AG04450 (cell line): ENCODE data around the gene TMEM229B. TPM values are rescaled to one million over a fixed set of nuclear protein-coding genes. Genes with fewer than 3 reads are reported as not detected.

ENCODE experiments used
- CTCF ChIA-PET: fragments of 300-600, 350-600 bp; formaldehyde crosslinking; extraction: SDS; loops from one replicate; lab custom pipeline; 2022; ENCODE audit warnings: antibody characterized with exemption, inconsistent platforms; lab: Charles Lee
- POLR2A ChIA-PET: fragments of 350-600 bp; formaldehyde crosslinking; extraction: SDS; loops from one replicate; lab custom pipeline; 2021; ENCODE audit warnings: antibody characterized with exemption, inconsistent platforms; lab: Yijun Ruan, JAX
- DNase-seq: peaks from one replicate; pipeline ENCODE4 v3.0.0-alpha.2; 2011; ENCODE audit warnings: low read depth, low spot score
- H3K27ac ChIP-seq: one replicate; pipeline ENCODE4 v1.5.1; 2012; ENCODE audit warnings: low read depth, low read length, control low read depth
- H3K27me3 ChIP-seq: one replicate; pipeline ENCODE4 v1.6.0; 2012; ENCODE audit warnings: low read length; ENCODE audit not compliant: control insufficient read depth, insufficient read depth
- H3K4me3 ChIP-seq: 2 replicates; pipeline ENCODE4 v1.5.1; 2011; ENCODE audit warnings: mild to moderate bottlenecking, low read depth, low read length, control low read depth
- H3K9me3 ChIP-seq: 2 replicates; pipeline ENCODE4 v1.5.1; 2012; ENCODE audit warnings: low read length; ENCODE audit not compliant: control insufficient read depth, insufficient read depth
- CTCF ChIP-seq: IDR thresholded peaks from 2 replicates; pipeline ENCODE4 v1.5.1; 2011; ENCODE audit warnings: low read depth, low read length, control low read depth, inconsistent platforms
- polyA plus RNA-seq: library from polyadenylated mRNA; depleted of rRNA; stranded (reverse); fragments of >200 nt; gene quantifications from 2 replicates; pipeline ENCODE4 v1.2.3, GENCODE V29; 2011

The TMEM229B gene
- polyA plus RNA-seq, 1 experiment: 0.07 TPM

- Histone ChIP-seq H3K27me3 (peaks cover 2% of the 10 kb centered on the region), H3K4me3 (no peak overlapping the region), H3K27ac (no peak overlapping the region), H3K9me3 (no peaks in the 10 kb centered on the region)
- ChIA-PET POLR2A (no interaction called here), CTCF (no interaction called here)
- TF ChIP-seq CTCF: no peak
- DNase-seq: no peak
These were observed 1.6 kb downstream of the TMEM229B start for GRCh38 chr14:67486890-67487289.

GRCh38 chr14:67485501-67486095 is 2.9 kb downstream of the TMEM229B start:
- no peak for TF ChIP-seq CTCF
- Histone ChIP-seq H3K27ac (no peak overlapping the region), H3K9me3 (no peaks in the 10 kb centered on the region), H3K27me3 (no peaks in the 10 kb centered on the region), H3K4me3 (no peak overlapping the region)
- CTCF ChIA-PET: interaction anchor here (0.5 kb wide), 1 partner anchor 187 kb away, joined by 6 read pairs; no protein-coding TSS in a partner anchor
- POLR2A ChIA-PET: no interaction called here
- no peak for DNase-seq

GRCh38 chr14:67483579-67484285 is 4.8 kb downstream of the TMEM229B start:
- H3K27ac ChIP-seq: no peak overlapping the region
- DNase-seq: no peak
- POLR2A ChIA-PET: no interaction called here
- no peaks in the 10 kb centered on the region for H3K9me3 ChIP-seq
- no peak for TF ChIP-seq CTCF
- CTCF ChIA-PET: no interaction called here
- no peak overlapping the region for H3K4me3 ChIP-seq
- no peaks in the 10 kb centered on the region for H3K27me3 ChIP-seq

GRCh38 chr14:67482231-67483164 is 6.0 kb downstream of the TMEM229B start:
- Histone ChIP-seq H3K4me3 (no peak overlapping the region), H3K9me3 (no peaks in the 10 kb centered on the region), H3K27me3 (no peaks in the 10 kb centered on the region), H3K27ac (no peak overlapping the region)
- ChIA-PET POLR2A (no interaction called here), CTCF (no interaction called here)
- TF ChIP-seq CTCF: no peak
- DNase-seq: no peak
